H9 (cell line): ENCODE results near the gene NRP1. TPM values are rescaled to one million over a fixed set of nuclear protein-coding genes. Genes with fewer than 3 reads are reported as not detected.

Experiments
- DNase-seq: peaks from one replicate; pipeline ENCODE4 v3.0.0-alpha.2; 2017
- H2AFZ ChIP-seq: one replicate; pipeline ENCODE4 v1.6.1; 2013; ENCODE audit warnings: mild to moderate bottlenecking, low read length, control low read depth, moderate library complexity
- H2AK5ac ChIP-seq: 2 replicates; pipeline ENCODE4 v1.6.1; 2013; ENCODE audit warnings: low read length, control low read depth, mixed read lengths; ENCODE audit not compliant: insufficient read length
- H2BK120ac ChIP-seq: one replicate; pipeline ENCODE4 v1.6.1; 2013; ENCODE audit warnings: low read depth, mild to moderate bottlenecking, low read length, control low read depth, inconsistent platforms; ENCODE audit not compliant: poor library complexity, severe bottlenecking
- H2BK12ac ChIP-seq: 2 replicates; pipeline ENCODE4 v1.6.1; 2013; ENCODE audit warnings: low read length, control low read depth, mixed read lengths, low read depth; ENCODE audit not compliant: insufficient read length
- H2BK15ac ChIP-seq: 2 replicates; pipeline ENCODE4 v1.6.1; 2013; ENCODE audit warnings: low read depth, low read length, control low read depth
- H2BK20ac ChIP-seq: one replicate; pipeline ENCODE4 v1.6.1; 2013; ENCODE audit warnings: low read depth, mild to moderate bottlenecking, low read length, control low read depth, inconsistent platforms; ENCODE audit not compliant: poor library complexity, severe bottlenecking
- H2BK5ac ChIP-seq: 2 replicates; pipeline ENCODE4 v1.6.1; 2013; ENCODE audit warnings: low read length, control low read depth, mixed read lengths; ENCODE audit not compliant: insufficient read length
- H3K14ac ChIP-seq: 2 replicates; pipeline ENCODE4 v1.6.1; 2013; ENCODE audit warnings: low read length, control low read depth; ENCODE audit not compliant: insufficient read depth
- H3K18ac ChIP-seq: 2 replicates; pipeline ENCODE4 v1.6.1; 2013; ENCODE audit warnings: low read depth, mild to moderate bottlenecking, mixed read lengths, low read length, control low read depth; ENCODE audit not compliant: insufficient read length
- H3K23ac ChIP-seq: 2 replicates; pipeline ENCODE4 v1.6.1; 2013; ENCODE audit warnings: low read length, control low read depth, mixed read lengths, low read depth; ENCODE audit not compliant: insufficient read length
- H3K23me2 ChIP-seq: 2 replicates; pipeline ENCODE4 v1.6.1; 2013; ENCODE audit warnings: low read depth, mild to moderate bottlenecking, mixed read lengths, low read length, control low read depth; ENCODE audit not compliant: insufficient read length, poor library complexity, severe bottlenecking
- H3K27ac ChIP-seq: 2 replicates; pipeline ENCODE4 v1.5.1; 2013; ENCODE audit warnings: low read length, control low read depth, mixed read lengths, low read depth; ENCODE audit not compliant: insufficient read length
- H3K27me3 ChIP-seq: 2 replicates; pipeline ENCODE4 v1.6.1; 2013; ENCODE audit warnings: low read length, control low read depth, inconsistent platforms; ENCODE audit not compliant: insufficient read depth
- H3K4ac ChIP-seq: 2 replicates; pipeline ENCODE4 v1.6.1; 2013; ENCODE audit warnings: low read depth, mild to moderate bottlenecking, control low read depth, inconsistent platforms, low read length, moderate library complexity
- H3K4me1 ChIP-seq: 2 replicates; pipeline ENCODE4 v1.6.1; 2013; ENCODE audit warnings: low read length, control low read depth, inconsistent platforms; ENCODE audit not compliant: insufficient read depth
- H3K4me2 ChIP-seq: 2 replicates; pipeline ENCODE4 v1.6.1; 2013; ENCODE audit warnings: low read length, control low read depth, mixed read lengths; ENCODE audit not compliant: insufficient read length, insufficient read depth
- H3K56ac ChIP-seq: 2 replicates; pipeline ENCODE4 v1.6.1; 2013; ENCODE audit warnings: low read depth, mild to moderate bottlenecking, mixed read lengths, low read length, control low read depth; ENCODE audit not compliant: insufficient read length
- H3K79me1 ChIP-seq: 2 replicates; pipeline ENCODE4 v1.6.1; 2013; ENCODE audit warnings: low read depth, mild to moderate bottlenecking, moderate library complexity, low read length, control low read depth, inconsistent platforms; ENCODE audit not compliant: insufficient read depth, poor library complexity, severe bottlenecking
- H3K79me2 ChIP-seq: 2 replicates; pipeline ENCODE4 v1.6.1; 2013; ENCODE audit warnings: low read length, control low read depth, inconsistent platforms; ENCODE audit not compliant: insufficient read depth
- H3K9ac ChIP-seq: 2 replicates; pipeline ENCODE4 v1.6.1; 2013; ENCODE audit warnings: low read length, control low read depth, mixed read lengths; ENCODE audit not compliant: insufficient read length; ENCODE audit errors: extremely low read depth
- H3K9me3 ChIP-seq: one replicate; pipeline ENCODE4 v1.6.1; 2013; ENCODE audit warnings: low read depth, low read length, inconsistent platforms; ENCODE audit not compliant: control insufficient read depth
- H3T11ph ChIP-seq: one replicate; pipeline ENCODE4 v1.6.1; 2013; ENCODE audit warnings: mild to moderate bottlenecking, low read length, control low read depth, inconsistent platforms
- H4K20me1 ChIP-seq: one replicate; pipeline ENCODE4 v1.6.1; 2013; ENCODE audit not compliant: control insufficient read depth, insufficient read length, insufficient read depth
- H4K5ac ChIP-seq: 2 replicates; pipeline ENCODE4 v1.6.1; 2013; ENCODE audit warnings: low read depth, mild to moderate bottlenecking, mixed read lengths, low read length, control low read depth; ENCODE audit not compliant: insufficient read length
- H4K8ac ChIP-seq: replicated peaks from 2 replicates; pipeline ENCODE4 v1.6.1; 2013; ENCODE audit warnings: low read length, control low read depth, mixed read lengths, low read depth; ENCODE audit not compliant: insufficient read length
- H4K91ac ChIP-seq: 2 replicates; pipeline ENCODE4 v1.6.1; 2013; ENCODE audit warnings: low read depth, mild to moderate bottlenecking, moderate library complexity, mixed read lengths, low read length, control low read depth; ENCODE audit not compliant: insufficient read length
- H3K27ac Mint-ChIP-seq, 3 experiments: 2 replicates in 2 of 3; 3 replicates in 1 of 3; pipeline ENCODE4 v1.8.0; 2020 to 2021; ENCODE audit warnings: mixed read lengths in 3 of 3, mild to moderate bottlenecking in 1 of 3, moderate library complexity in 1 of 3
- H3K27me3 Mint-ChIP-seq: 2 replicates; pipeline ENCODE4 v1.8.0; 2021; ENCODE audit warnings: low read depth, mild to moderate bottlenecking, moderate library complexity, mixed read lengths
- H3K36me3 Mint-ChIP-seq, 3 experiments: 2 replicates in 2 of 3; 3 replicates in 1 of 3; pipeline ENCODE4 v1.8.0; 2020 to 2021; ENCODE audit warnings: low read depth in 3 of 3, mixed read lengths in 3 of 3; ENCODE audit not compliant: insufficient read depth in 1 of 3
- H3K4me1 Mint-ChIP-seq, 2 experiments: 2 replicates each; pipeline ENCODE4 v1.8.0; 2020; ENCODE audit warnings: mixed read lengths in 2 of 2
- H3K4me3 Mint-ChIP-seq, 2 experiments: 2 replicates in 1 of 2; 3 replicates in 1 of 2; pipeline ENCODE4 v1.8.0; 2020 to 2021; ENCODE audit warnings: mild to moderate bottlenecking in 2 of 2, mixed read lengths in 2 of 2, moderate library complexity in 1 of 2
- H3K9me3 Mint-ChIP-seq, 2 experiments: 2 replicates in 1 of 2; 3 replicates in 1 of 2; pipeline ENCODE4 v1.8.0; 2020; ENCODE audit warnings: mild to moderate bottlenecking in 2 of 2, mixed read lengths in 2 of 2, moderate library complexity in 1 of 2
- WGBS: extraction: QIAGEN DNeasy Blood & Tissue Kit; methylation state at CpG from one replicate; pipeline ENCODE4 v1.1.7; 2013; ENCODE audit warnings: missing lambda C conversion rate, low lambda C conversion rate, mixed read lengths; ENCODE audit not compliant: insufficient read length; ENCODE audit errors: extremely low coverage; 5-methylcytosine and 5-hydroxymethylcytosine counted together
- total RNA-seq: library from RNA; stranded (reverse); gene quantifications from 2 replicates; pipeline ENCODE4 v1.2.1, GENCODE V29; 2021
- TF ChIP-seq, protein P1 (sequence below): fragments of 200-600 bp; sonication (generic); conservative IDR thresholded peaks from 3 replicates; pipeline ENCODE4 v1.8.0; 2021; ENCODE audit warnings: antibody characterized with exemption, mild to moderate bottlenecking

Gene NRP1
- total RNA-seq, 1 experiment from 2014 or later, result 4.6 TPM

DNA sequence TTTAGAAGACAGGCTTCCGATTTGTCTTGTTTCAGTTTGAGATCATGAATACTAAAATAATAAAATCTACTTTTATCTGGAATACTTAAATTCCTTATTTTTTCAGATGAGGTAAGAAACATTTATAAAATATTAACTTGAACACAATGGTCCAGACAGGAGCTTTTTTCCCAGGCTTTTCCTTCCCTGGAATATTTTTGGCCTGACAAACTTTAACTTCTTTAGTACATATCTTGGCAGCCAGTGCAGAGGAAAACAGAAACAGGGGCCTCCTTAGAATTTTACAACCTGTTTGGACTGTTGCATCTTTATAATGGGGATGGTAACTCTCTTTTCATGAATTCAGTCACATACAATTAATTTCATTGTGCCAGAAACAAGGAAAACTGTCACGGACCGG is 41.4 kb downstream of the NRP1 start:
- Histone ChIP-seq H2AK5ac (no peak overlapping the region), H2BK120ac (no peak overlapping the region), H3K23ac (no peak overlapping the region), H3K27me3 (no peaks in the 10 kb centered on the region), H2BK15ac (no peak overlapping the region), H2BK20ac (no peak overlapping the region), H3K9ac (no peak overlapping the region), H3K18ac (no peak overlapping the region), H3K9me3 (no peaks in the 10 kb centered on the region), H2BK5ac (no peak overlapping the region), H4K20me1 (no peaks in the 10 kb centered on the region), H4K5ac (no peak overlapping the region), H3K56ac (no peak overlapping the region), H2BK12ac (no peak overlapping the region), H4K91ac (no peak overlapping the region), H3K23me2 (no peaks in the 10 kb centered on the region), H3K79me2 (no peaks in the 10 kb centered on the region), H3K4ac (no peak overlapping the region), H3K4me1 (no peaks in the 10 kb centered on the region), H4K8ac (no peak overlapping the region), H3K4me2 (no peak overlapping the region), H3T11ph (no peak overlapping the region), H3K79me1 (no peaks in the 10 kb centered on the region), H3K14ac (no peak overlapping the region), H2AFZ (no peak overlapping the region), H3K27ac (no peak overlapping the region)
- TF ChIP-seq, protein P1, sequence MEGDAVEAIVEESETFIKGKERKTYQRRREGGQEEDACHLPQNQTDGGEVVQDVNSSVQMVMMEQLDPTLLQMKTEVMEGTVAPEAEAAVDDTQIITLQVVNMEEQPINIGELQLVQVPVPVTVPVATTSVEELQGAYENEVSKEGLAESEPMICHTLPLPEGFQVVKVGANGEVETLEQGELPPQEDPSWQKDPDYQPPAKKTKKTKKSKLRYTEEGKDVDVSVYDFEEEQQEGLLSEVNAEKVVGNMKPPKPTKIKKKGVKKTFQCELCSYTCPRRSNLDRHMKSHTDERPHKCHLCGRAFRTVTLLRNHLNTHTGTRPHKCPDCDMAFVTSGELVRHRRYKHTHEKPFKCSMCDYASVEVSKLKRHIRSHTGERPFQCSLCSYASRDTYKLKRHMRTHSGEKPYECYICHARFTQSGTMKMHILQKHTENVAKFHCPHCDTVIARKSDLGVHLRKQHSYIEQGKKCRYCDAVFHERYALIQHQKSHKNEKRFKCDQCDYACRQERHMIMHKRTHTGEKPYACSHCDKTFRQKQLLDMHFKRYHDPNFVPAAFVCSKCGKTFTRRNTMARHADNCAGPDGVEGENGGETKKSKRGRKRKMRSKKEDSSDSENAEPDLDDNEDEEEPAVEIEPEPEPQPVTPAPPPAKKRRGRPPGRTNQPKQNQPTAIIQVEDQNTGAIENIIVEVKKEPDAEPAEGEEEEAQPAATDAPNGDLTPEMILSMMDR, result no peak
- H3K4me3 Mint-ChIP-seq, result no peak overlapping the region
- no peak overlapping the region for H3K27ac Mint-ChIP-seq
- peaks cover 24 to 30% of the 10 kb centered on the region in 2 experiments for H3K4me1 Mint-ChIP-seq
- WGBS, result no CpG with 5 or more reads among the region's 3 CpGs
- DNase-seq, result no peak
- H3K27me3 Mint-ChIP-seq, result no peaks in the 10 kb centered on the region
- H3K36me3 Mint-ChIP-seq, result no peaks in the 10 kb centered on the region
- no peaks in the 10 kb centered on the region for H3K9me3 Mint-ChIP-seq
